HG02840 (cell line): ENCODE data around the gene HTR3B.
"Not testable (repeated sequence)": the region's sequence is repeated elsewhere in the genome, so short reads cannot be mapped to it uniquely, and the experiment has no call there.

Experiments
- ATAC-seq: cut with Tn5 transposase; IDR thresholded peaks from one replicate; pipeline ENCODE4 v1.9.1; 2021; ENCODE audit warnings: mild to moderate bottlenecking, moderate library complexity, moderate number of reproducible peaks; ENCODE audit not compliant: unreplicated experiment, low FRiP score

Gene HTR3B

DNA sequence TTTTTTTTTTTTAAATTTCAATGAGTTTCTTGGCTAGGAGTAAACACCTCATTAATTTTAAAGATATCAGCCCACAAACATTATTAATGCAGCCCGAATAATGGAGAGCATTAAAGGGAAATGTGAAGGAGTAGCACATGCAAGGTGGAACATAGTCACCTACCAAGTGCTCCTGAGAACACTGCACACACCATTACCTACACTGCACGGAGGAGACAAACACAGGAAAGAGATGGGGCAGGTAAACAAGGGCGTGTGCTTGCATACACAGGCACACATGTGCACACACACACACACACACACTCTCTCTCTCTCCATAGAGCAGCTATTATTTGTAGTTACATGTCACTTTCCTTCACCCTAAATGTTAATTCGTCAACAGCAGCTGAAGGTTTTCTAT, 30.2 kb downstream of the HTR3B start:
- no peak for ATAC-seq

DNA sequence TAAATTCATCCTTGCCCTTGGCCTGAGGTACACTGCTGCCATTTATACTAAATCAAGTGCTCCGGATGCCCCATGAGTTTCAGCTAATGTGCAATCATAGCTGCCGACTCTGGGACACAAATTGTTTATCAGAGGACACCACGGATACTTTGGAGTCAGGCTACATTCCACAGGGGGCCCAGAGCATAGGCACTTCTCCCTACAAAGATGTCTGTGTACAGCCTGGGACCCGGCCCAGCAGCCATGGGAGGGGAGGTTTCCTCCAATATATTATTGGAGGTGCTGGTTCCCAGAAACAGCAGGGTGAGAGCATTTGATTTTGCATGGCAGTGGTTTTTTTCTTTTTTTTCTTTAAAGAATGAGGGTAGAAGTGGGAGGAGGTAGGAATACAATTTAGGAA, 31.3 kb downstream of the HTR3B start:
- ATAC-seq: no peak

DNA sequence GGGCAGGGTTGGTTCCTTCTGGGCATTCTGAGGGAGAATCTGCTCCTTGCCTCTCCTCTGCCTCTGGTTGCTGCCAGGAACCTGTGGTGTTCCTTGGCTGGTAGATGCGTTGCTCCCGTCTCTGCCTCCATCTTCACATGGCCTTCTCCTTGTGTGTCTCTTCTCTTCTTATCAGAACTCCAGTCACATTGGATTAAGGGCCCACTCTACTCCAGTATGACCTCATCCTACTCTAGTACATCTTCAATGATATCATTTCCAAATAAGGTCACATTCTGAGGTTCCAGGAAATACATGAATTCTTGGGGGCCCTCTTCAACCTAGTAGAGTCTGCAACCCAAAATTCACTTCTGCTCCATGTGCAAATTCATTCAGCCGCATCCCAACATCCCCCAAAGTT, 33.3 kb downstream of the HTR3B start:
- no peak for ATAC-seq

DNA sequence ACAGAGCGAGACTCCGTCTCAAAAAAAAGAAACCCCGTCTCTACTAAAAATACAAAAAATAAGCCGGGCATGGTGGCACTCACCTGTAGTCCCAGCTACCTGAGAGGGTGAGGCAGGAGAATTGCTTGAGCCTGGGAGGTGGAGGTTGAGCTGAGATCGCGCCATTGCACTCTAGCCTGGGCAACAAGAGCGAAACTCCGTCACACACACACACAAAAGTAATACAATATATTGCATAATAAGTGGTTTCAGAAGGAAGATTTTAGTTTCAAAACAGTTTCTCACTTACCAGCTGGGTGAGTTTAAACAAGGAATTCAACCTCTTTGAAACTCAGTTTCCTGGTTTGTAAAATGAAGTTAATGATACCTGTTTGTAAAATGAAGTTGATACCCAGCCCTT, 37.7 kb downstream of the HTR3B start:
- ATAC-seq: no peak

DNA sequence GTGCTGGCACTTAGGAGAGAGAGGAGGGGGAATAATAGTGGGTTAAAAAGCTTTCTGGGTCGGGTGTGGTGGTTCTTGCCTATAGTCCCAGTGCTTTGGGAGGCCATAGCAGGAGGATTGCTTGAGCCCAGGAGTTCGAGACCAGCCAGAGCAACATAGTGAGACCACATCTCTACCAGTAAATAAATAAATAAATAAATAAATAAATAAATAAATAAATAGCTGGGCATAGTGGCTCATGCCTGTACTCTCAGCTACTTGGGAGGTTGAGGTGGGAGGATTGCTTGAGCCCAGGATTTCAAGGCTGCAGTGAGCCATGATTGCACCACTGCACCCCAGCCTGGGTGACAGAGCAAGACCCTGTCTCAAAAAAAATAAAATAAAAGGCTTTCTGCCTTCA, 41.6 kb downstream of the HTR3B start:
- not testable (repeated sequence) for ATAC-seq

DNA sequence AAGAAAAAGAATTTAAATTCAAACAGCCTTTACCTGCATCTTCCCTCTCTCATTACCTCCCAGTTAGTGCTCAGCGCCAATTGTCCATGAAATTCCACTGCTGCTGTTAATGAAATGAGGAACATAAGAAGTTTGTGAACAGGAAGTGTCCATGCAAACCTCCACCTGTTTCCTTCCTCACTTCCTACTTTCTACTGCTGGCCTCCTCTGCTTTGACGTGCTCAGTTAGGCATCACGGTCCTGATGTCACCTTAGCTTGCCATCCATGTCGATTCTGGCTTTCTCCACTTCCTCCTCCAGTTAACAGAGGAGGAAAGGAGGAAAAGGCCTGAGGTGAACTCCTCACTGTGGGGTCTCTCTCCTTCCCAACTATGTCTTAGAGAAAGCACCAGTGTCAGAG, 43.4 kb downstream of the HTR3B start:
- no peak for ATAC-seq

DNA sequence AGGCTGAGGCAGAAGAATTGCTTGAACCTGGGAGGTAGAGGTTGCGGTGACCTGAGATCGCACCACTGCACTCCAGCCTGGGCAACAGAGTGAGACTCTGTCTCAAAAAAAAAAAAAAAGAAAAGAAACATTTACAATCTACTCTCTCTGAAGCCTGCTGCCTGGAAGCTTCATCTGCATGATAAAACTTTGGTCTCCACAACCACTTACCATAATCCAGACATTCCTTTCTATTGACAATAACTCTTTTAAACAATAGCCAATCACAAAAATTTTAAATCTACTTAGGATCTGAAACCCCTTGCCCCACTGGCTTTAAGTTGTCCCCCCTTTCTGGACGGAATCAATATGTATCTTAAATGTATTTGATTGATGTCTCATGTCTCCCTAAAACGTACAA, 45.3 kb downstream of the HTR3B start:
- ATAC-seq: no peak

DNA sequence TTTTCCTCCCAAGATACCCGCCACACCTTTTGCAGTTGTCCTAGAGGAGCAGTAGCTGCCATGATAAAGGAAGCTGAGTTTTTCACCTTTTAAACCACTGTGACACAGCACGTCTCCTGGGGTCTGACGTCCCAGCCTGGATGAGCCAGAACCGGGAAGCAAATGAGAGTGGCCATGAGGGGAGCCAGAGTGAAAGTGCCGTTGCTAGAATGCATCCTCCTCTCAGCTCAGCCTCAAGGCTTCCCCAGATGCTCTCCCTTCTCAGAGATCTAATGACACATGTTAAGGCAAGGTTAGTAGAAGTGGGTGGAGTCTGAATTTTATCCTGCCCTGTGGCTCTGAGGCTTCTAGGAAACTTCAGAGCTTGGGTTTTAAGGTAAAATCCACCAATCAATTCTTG, 46.9 kb downstream of the HTR3B start:
- no peak for ATAC-seq

DNA sequence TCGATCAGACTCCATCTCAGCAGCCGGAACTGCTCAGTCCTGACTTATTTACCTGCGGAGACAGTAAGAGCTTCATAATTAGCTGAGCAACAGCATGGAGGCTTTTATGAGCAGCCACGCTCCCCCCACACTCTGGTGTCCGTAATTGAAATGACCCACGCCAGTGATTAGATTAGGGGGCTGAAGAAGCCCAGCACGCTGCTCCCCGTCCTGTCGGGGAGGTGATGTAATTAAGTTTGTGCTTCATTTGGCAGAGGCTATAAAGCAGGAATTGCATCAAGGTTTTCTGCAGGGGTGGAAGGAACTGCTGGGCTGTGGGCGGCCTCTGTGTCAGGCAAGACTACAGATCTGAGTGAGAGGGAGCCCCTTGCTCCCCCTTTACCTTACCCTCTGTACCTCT, 47.5 kb downstream of the HTR3B start:
- ATAC-seq: no peak

DNA sequence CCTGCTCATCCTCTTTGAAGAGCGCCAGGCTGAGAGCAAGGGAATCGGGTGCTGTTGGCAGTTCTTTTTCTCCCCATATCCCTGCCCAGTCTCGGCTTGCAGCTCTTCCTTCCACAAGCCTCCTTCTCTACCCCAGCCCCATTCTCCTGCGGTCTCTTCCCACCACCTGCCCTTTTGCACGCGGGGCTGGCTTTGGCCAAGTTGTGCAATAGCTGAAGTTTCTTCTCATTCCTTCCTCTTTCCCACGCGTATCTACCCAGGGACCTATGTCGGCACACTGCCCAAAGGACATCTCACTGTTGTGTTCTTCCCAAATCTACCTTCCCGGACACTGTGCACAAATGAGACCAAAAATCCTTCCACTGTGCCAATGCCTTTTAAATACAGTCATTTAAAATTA, 48.0 kb downstream of the HTR3B start:
- no peak for ATAC-seq

DNA sequence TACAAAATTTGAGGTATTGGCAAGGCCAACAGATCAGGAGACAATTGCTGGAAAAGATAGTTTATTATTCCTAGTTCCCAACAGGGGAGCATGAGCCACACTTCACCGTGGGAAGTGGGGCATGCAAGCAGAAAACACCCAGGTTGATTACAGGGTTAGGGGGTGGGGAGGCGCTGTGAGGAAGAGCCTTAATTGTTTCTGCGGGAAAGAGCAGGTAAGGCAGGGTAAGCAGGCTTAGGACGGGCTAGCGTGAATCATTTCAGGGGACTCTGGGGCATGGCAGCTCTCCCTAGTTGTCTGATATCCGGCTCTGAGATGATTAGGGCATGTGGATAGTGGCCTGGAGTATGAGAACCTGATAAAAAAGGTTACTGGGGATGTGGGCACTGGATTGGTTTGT, 49.6 kb downstream of the HTR3B start:
- no peak for ATAC-seq

DNA sequence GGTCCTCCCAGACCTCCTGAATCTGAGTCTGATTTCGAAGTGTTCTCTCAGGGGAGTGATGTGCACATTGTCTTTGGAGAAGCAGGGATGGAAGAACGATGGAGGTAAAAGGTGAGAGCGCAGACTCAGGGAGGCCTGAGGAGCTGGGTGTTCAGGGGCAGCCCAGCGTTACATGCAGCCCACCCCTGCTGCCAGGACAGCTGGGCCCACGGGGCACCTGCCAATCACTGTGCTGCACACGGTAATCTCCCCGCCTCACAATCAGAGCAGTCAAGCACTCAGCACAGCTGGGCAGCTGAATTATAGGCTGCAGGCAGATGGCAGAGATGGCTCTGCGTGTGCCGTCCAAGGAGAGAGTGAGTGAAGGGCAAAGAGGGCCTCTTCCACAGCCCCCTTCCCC, 52.4 kb downstream of the HTR3B start:
- no peak for ATAC-seq

DNA sequence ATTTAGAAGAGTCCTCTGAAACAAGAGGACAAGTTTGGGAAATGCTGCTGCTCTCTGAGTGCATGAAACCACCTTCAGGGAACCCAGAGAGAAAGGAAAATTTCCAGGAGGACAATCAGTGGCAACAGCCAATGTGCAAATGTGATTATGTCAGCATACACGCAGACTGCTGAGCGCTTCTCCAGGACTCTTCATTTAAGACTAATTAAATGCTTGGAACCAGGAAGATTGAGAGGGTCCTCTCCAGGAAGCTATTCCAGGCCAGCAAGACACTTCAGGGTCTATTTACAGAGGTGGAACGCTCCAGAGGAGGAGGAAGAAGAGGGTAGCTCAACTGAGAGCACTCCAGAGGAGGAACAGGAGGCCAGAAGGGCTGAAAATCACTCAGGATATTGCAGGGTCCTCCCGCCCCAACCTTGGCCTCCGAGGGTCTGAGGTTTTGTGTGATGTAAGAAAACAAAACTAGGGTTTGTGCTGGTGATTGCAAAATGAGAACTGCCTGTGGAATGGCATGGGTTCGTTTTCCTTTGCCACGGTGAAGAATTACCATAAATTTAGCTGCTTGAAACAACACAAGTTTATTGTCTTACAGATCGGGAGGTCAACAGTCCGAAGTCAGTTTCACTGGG, 56.2 kb downstream of the HTR3B start:
- no peak for ATAC-seq

DNA sequence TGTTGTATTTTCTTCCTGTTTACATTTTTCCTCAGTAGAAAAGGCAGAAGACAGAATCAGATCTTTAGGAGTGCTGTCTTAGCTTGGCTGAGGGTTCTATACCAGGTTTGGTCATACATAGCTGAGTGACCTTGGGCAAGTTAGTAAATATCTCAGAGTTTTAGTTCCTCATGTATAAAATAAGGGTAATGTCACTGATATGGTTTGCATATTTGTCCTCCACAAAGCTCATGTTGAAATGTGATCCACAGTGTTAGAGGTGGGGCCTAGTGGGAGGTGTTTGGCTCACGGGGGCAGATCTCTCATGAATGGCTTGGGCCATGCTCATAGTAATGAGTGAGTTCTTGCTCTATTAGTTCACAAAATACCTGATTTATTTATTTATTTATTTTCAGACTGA, 62.8 kb downstream of the HTR3B start:
- no peak for ATAC-seq

DNA sequence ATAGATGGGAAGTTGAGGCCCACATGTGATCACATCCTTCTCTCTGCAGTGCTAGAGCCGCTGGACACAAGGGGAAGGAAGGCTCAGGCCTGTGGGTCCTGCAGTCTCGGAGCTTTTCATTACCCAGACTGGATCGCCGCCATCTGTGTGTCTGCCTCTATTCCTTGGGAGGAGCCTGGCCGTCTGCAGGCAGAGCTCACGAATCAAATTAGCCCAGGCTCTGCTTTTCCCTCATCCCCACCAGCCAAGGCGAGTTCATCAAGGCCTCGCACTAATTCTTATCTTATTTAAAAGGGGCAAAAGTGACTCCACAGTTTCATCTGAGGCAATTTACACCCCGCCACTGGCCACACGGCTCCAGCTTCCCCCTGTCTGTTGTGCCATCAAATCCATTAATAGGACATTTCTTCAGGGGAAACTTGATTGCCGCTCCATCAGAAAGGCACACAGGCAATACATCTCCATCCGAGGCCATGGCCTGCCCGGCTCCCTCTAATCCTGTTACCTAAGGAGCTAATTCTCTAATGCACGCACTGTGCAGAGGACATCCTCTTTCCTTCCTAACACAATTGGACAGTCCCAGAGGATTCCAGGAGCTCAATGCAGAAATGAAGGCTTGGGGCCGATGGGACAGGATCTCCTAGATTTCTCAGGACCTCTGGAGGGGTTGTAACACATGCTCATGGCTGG, 67.1 kb downstream of the HTR3B start:
- no peak for ATAC-seq

DNA sequence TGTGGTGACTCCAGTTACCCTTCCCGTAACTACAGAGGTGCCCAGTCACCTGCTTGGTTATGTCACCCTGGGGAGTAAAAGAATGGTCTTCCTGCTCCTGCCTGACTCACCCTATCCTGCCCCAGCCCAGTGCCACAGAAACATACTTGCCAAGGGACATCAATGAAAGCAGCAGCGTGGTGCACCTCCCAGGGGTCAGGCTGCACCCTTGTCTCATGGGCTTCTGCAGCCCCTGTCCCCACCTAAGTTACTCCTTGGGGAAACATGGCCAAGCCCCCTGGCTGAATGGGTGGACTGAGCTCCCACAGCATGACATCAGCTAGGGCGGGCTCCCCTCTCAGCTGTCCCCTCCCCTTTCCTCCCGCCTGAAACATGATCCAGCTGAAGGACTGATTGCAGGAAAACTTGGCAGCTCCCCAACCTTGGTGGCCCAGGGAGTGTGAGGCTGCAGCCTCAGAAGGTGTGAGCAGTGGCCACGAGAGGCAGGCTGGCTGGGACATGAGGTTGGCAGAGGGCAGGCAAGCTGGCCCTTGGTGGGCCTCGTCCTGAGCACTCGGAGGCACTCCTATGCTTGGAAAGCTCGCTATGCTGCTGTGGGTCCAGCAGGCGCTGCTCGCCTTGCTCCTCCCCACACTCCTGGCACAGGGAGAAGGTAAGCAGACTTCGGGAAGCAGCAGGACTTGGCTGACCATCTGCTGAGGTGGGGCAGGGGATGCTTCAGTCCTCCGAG, 70.3 kb downstream of the HTR3B start, which contains the start of gene HTR3A:
TSS of gene HTR3A (plus strand) at position 368 of the 730 bp plus-strand sequence. CDS start at position 586, 218 bp downstream.
- no peak for ATAC-seq

DNA sequence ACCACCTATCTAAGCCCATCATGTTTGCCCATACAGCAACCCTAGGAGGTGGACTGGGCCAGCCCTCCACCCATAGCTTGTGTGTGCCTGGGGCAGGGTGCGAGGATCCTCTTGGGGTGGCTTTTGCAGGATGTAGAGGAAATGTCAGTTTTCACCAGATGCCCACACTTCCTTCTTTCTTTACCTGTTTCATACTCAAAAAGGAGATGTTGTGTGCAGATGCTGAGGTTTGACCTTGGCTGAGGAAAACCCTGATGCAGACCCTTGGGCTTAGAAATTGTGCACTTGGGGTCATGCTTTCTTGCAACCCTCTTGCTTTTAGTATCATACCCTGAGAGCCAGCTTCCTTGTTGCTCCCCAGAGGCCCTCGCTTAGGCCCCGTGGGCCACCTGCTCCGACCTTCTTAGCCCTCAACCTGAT, 72.5 kb downstream of the HTR3B start:
- ATAC-seq: no peak

DNA sequence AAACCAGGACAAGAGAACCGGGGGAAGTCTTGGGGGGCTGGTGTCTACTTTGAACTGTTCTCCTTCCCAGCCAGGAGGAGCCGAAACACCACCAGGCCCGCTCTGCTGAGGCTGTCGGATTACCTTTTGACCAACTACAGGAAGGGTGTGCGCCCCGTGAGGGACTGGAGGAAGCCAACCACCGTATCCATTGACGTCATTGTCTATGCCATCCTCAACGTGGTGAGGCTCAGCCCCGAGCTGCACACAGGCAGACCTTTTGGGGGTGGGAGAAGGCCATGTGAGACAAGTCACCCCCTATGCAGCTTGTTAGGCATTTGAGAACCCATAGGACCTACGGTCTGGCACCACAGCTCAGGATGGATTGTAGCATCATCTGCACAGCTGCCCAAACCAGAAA, 73.1 kb downstream of the HTR3B start:
- no peak for ATAC-seq

DNA sequence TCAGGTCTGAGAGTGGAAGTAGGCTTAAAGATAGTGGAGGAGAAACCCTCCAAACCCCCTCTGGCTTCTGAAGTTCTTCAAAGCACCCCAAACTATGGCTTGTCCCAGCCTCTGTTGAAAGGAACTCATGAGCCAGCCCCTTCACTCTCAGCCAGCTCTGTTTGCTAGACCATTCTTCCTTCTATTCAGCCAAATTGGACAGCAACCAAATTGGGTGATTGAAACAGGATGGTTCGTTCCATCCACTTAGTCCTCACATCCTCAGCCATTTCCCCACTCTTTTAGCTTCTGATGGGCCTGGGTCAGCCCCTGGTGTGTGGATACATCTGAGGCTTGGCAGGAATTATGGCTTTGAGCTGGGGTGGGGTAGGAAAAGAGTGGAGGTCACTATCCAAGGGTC, 74.8 kb downstream of the HTR3B start:
- ATAC-seq: no peak

DNA sequence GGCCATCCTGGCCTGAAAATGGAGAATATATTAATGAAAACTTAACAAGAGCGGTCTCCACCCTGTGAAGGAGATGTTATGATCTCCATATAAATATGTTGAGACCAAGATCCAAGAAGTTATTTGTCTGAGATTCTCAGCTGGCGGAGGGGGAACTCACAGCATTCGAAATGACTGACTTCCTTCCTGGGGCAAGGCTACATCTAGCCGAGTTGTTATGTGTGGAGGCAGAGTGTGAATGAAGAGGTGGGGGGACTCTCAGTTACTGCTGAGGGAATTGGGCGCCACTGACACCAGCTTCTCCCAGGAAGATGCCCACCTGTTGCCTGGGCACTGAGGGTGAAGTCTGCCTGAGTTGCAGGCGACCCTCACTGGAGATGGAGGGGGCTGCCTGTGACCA, 76.2 kb downstream of the HTR3B start:
- ATAC-seq: no peak

DNA sequence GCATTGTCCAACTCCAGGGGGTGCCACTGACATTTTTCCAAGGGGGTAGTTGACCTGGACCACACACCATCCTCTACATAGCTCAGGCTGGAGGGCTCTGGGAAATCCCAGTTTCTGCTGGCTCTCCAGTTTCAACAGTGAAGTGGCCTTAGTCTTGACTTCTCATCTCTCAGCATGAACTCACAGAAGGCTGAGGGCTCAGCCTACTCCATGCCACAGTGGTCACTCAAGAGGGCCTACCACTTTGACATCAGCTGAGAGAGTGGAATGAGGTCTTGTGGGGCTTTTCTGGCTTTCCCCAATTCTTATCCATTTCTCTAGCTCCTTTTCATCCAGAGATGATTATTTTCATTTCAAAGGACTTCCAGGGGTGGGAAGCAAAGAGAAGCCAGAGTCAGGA, 77.7 kb downstream of the HTR3B start:
- no peak for ATAC-seq

DNA sequence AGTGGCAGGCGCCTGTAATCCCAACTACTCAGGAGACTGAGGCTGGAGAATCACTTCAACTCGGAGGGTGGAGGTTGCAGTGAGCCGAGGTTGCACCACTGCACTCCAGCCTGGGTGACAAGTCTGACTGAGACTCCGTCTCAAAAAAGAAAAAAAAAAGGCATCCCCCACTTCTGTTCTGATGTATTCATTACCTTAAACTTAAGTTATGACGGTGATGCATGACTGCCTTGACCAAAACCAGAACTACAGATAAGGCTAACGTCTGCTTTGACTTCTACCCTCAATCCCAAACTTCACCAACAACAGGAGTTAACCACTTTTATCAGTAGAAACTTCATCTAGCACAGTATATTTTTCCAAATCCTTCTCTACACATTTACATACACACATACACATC, 80.2 kb downstream of the HTR3B start:
- no peak for ATAC-seq
